GM19328 (cell line): Measurements from ENCODE around the gene CALCOCO2.
"Not testable (repeated sequence)": the region's sequence is repeated elsewhere in the genome, so short reads cannot be mapped to it uniquely, and the experiment has no call there.

Experiments used
- ATAC-seq: cut with Tn5 transposase; IDR thresholded peaks from one replicate; pipeline ENCODE4 v1.9.1; 2021; ENCODE audit warnings: mild to moderate bottlenecking, moderate library complexity; ENCODE audit not compliant: unreplicated experiment

CALCOCO2 gene

DNA sequence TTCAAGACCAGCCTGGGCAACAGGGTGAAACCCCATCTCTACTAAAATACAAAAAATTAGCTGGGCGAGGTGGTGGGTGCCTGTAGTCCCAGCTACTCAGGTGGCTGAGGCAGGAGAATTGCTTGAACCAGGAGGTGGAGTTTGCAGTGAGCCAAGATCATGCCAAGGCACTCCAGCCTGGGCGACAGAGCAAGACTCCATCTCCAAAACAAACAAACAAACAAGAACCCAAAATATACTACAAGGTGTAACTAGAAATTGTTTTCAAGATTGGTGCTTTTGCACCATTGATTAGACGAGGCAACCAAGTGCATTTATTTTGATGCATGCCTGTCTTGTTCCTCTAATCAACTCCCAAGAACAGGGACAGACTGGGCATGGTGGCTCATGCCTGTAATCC lies 41.6 kb downstream of the CALCOCO2 start:
- ATAC-seq: not testable (repeated sequence)

DNA sequence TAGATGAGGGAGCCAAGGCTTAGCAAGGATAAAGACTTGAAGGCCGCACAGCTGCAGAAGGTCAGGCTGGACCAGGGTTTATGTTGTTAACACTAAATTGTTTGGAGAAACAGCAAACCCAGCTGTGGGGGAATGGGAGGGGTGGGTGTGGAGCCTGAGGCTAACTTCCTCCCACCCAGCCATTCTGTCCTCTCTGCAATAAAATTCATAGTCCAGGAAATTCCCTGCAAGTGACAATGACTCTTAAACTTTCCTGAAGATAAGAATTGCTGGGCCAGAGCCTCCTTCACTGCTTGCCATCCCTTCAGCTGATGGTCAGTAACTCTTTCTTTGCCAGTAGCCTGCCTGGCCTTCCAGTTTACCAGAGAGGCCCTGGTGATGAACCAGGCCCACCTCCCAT lies 42.4 kb downstream of the CALCOCO2 start:
- no peak for ATAC-seq

DNA sequence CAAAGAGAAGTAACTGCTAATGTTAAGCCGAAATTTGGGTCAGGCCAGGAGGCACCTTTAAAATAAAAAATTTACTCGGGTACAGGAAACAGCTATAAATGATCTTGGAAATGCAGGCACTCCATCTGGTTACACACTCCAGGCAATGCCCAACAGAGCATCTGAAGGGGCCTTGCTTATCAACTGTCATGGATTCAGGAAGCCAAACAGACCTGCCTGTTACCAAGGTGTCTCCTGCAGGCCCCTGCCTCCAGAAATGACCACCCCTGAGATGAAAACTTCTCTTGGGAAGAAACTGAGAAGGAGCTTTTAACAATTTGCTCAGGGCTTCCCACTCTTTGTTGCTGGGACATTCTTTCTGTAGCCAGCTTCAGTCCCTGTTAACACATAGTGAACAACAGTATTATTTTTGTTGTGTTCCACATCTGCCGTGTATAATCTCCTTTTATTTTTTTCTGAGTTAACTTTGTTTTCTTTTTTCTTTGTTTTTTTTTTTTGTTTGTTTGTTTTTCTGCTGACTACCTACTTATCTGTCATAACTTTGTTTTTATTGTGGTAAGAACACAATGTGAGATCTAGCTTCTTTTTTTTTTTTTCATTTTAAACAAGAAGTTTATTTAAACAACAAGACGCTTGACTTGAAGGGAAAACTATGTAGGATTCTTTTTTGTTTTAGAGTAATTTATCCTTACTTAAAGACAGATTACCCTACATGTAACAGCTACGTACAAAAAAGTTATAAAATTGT lies 43.0 kb downstream of the CALCOCO2 start:
- ATAC-seq: no peak

DNA sequence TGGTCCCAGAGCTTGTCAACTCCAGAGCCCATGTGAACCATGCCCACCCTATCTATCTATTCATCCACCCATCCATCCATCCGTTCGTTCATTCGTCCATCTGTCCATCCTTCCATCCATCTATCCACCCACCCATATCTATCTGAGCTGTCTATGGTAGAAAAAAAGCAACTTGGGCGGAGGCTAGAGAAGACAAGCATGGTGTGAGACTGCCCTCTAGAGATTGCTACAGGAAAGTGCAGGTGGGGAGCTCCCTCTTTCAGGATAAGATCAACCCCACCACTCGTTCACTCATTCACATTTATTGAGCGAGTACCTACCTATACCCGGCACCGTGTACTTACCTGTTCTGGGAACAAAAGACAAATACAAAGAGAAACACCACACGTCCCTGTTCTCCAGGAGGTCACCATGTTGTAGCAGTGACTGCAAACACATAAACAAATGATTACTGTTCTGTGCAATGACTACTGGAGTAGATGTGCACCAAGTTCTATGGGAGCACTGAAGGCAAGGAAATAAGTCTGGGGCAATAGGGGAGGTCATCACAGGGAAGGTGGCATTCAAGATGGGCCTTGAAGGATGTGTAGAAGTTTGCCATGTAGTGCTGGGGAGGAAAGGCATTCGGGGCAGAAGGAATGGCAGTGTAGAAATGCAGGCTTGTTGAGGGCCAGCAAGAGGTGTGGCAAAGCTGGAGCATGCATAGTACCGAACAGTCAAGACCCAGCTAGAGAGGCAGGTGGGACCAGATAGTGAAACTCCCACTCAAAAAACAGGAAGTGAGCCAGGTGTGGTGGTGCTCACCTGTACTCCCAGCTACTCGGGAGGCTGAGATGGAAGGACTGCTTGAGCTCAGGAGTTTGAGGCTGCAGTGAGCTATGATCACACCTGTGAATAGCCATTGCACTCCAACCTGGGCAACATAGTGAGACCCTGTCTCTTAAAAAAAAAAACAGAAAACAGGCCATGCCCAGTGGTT lies 48.4 kb downstream of the CALCOCO2 start:
- no peak for ATAC-seq

DNA sequence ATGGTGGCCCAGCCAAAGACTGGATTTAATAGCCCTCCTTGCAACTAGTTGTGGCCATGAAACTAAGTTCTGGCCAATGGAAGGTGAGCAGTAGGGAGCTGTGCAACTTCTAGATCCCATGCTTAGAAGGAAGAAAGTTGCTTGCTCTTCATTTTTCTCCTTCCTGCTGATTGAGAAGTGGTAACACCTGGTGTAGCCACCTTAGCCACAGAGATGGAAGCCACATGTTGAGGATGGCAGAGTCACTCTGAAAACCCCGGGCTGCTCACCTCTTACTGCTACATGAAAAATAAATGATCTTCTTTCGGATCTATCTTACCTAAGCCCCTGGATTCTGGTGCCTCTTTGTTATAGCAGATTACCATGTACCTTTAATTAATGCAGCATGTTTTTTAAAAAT lies 51.4 kb downstream of the CALCOCO2 start:
- ATAC-seq: no peak

GRCh38 chr17:48883171-48883570 lies 52.3 kb downstream of the CALCOCO2 start:
- no peak for ATAC-seq

DNA sequence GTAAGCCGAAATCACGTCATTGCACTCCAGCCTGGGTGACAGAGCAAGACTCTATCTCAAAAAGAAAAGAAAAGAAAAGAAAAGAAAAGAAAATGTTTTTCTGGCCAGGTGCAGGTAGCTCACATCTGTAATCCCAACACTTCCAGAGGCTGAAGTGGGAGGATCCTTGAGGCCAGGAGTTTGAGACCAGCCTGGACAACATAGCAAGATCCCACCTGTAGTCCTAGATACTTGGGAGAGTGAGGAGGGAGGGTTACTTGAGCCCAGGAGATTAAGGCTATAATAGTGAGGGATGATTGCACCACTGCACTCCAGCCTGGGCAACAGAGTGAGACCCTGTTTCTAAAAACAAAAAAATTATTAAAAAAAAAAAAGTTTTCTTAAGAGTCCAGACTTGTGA lies 59.3 kb downstream of the CALCOCO2 start:
- no peak for ATAC-seq

GRCh38 chr17:48892940-48893645 lies 62.3 kb downstream of the CALCOCO2 start:
- no peak for ATAC-seq

DNA sequence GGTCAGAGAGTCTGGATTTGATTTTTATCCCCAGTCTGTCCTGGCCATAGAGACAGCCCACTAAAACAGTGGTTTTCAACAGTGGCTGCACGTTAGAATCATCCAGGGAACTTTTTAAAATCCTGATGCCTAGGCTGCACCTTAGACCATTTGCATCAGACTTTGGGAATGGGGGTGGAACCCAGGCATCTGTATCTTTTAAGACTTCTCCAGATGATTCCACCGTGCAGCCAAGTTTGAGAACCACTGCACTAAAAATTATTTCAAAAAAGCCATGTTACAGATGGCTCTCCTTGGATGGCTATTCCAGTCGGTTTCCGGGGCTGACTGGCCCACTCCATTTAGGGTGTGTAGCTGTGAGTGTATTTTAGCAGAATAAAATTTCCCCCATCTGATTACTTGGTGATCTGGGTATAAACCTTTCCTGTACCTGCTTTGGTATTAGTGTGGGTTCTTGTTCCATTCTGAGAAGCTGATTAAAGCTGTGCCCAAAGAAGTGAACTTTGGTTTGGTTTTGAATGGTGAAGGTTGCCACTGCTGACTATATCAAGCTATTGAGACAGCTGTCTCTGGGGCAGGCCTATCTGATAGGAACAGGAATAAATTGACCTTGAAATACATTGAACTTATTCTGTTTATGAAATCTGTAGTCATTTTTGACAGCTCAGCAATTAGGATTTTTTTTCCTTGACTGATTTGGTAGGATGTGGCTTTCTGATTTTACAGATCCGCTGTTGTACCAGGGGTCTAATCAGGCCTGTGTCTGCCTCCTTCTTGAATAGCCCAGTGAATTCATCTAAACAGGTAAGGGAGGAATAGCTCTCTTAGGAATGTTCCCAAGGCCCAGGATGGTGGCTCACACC lies 63.0 kb downstream of the CALCOCO2 start:
- no peak for ATAC-seq

GRCh38 chr17:48894886-48895285 lies 64.1 kb downstream of the CALCOCO2 start:
- ATAC-seq: no peak

DNA sequence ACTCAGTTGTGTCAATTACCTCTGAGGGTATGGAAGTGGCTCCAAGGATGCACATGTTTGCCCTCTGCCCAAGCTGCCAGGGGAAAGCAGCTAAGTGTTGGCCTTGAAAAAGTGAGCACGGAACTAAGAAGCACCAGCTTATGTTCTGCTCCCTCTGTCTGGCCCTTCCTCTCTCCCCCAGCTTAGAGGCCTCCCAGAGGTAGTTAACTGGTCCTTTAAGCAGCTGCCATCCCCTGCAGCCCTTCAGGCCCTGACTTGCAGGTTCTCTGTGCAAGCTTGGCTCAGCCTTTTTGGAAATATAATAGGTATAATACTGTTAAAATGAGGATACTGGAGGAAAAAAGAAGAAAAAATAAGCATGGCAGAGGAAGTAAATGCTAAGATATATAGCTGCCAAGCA lies 70.4 kb downstream of the CALCOCO2 start:
- no peak for ATAC-seq

GRCh38 chr17:48903401-48903800 lies 72.6 kb downstream of the CALCOCO2 start:
- ATAC-seq: no peak

DNA sequence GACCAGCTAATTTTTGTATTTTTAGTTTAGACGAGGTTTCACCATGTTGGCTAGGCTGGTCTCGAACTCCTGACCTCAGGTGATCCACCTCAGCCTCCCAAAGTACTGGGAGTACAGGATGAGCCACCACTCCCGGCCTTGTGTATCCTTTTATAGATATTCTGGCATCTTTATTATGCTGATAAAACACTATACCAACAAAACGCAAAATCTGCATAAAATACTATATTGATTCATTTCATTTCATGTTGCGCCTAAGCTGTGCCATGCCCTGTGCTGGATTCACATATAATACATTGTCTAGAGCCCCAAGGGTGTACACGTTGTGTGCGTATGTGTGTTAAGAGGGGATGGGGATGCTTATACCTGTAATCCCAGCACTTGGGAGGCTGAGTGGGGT lies 73.6 kb downstream of the CALCOCO2 start:
- ATAC-seq: no peak

- ATAC-seq: no peak
Observed at GRCh38 chr17:48905987-48906515, 75.2 kb downstream of the CALCOCO2 start.

DNA sequence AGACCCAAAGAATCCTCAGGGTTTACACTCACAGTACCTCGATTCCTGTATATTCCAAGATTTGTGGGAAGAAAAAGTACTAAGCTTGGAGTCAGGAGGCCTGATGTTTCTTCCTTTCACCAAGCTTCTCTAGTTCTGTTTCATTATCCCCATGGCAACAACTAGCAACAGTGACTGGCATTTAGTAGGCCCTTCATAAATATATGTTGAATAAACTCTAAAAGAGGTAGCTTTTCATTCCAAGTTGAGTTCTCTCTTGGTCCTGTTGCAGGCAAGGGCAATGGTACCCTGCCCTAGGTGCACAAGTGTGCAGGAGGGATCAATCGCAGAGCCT lies 76.8 kb downstream of the CALCOCO2 start:
- ATAC-seq: no peak

DNA sequence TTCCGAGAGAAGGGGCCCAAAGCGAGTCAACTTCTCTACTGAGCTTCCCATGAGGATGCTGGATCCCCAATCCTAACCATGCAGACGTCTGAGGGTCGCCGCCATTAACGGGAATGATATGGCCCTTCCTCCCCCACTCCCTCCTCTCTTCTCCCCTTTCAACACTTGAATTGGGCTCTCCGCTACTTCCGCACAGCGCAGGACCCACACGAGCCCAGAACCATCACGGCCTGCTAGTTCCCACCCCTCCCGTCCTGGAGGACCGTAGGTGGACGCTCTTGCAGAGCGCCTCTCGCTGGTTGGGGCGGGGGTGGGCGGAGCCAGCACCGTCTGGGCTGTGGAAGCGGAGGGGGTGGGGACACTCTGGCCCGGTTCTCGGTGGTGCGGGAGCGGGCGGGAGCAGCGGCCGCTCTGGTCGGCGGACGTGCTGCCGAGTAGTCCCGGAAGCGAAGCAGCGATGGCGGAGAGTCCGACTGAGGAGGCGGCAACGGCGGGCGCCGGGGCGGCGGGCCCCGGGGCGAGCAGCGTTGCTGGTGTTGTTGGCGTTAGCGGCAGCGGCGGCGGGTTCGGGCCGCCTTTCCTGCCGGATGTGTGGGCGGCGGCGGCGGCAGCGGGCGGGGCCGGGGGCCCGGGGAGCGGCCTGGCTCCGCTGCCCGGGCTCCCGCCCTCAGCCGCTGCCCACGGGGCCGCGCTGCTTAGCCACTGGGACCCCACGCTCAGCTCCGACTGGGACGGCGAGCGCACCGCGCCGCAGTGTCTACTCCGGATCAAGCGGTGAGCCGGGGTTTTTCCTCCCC lies 77.4 kb downstream of the CALCOCO2 start, which contains the start of gene UBE2Z:
UBE2Z (plus strand) TSS at position 361 of the 797 bp plus-strand sequence; CDS start at position 458, 97 bp downstream.
- ATAC-seq: peak; percentile 77

- ATAC-seq: peak; percentile 33
Observed at GRCh38 chr17:48908853-48909394, 78.1 kb downstream of the CALCOCO2 start.

DNA sequence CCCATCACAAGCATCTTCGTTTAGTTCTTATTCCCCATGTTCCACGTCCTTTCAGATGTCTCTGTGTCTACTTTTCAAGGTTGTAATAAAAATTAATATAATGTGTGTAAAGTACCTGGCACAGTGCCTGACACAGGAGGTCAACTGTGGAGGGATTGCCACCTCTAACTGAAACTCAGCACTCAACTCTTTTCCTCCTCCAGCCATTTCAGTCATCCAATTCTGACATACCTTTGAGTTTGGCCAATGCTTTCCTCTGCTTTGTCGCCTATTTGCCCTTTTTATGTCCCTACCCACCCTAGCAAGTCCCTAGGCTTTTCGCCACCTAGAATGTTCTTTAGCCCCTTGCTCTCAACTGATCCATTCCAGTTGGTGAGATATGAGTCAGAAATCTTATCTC lies 78.9 kb downstream of the CALCOCO2 start:
- ATAC-seq: no peak

GRCh38 chr17:48910370-48910769 lies 79.5 kb downstream of the CALCOCO2 start:
- no peak for ATAC-seq
